Eye (tissue), 1 donor: ENCODE results near the gene DUSP1.

ENCODE experiments used
- DNase-seq: peaks from one replicate; pipeline ENCODE4 v3.0.0-alpha.2; 2015

DUSP1 gene

DNA sequence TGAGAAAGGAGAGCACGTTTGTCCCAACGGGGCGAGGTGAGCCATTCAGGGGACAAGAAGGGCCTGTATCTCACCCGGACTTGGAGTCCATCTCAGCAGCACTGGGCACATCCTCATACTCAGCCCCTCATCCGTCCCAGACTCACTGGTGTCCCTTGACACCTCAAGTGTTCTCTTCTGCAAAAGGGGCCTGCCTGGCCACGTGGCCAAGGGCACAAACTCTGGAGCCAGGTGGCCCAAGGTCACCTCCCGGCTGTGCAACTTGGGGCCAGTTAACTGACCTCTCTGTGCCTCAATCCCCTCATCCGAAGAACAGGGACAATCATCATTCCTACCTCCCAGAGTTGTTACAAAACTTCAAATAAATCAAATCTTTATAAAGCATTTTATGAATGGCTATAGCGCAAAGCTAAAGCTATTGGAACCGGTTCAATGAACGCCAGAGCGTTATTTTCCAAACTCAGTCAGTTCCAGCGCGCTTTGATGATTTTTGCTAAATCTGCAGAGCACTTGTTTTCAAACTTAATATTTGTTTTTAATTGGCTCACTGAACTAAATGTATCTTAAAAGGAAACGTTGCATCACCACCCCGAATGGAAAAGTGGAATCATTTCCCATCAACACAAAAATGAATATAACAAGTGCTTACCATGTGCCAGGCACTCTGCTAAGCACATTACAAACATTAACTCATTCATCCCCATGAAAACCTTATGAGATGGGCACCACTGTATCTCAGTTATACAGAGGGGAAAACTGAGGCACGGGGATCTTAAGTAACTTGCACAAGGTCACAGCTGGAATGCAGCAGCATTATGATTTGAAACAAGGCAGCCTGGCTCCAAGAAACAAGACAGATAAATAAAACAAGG lies 49.3 kb downstream of the DUSP1 start:
- DNase-seq: peak; percentile 49

DNA sequence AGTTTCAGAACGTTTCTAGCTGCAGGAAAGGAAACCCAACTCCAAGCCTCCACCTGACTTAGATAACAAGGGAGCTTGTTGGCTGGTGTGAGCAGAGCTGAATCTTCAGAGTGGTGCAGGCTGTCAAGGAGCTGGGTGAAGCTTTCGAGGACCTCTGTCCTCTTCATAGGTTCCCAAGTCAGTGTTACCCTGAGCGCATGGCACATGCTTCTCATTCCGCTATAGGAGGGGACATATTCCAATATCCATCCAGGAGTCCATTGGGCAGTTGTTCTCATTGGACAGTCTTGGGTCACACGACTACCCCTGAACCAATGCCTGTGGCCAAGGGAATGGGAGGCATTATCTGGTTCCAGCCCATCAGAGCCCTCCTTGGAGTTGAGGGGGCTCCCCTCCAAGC lies 50.3 kb downstream of the DUSP1 start:
- no peak for DNase-seq

DNA sequence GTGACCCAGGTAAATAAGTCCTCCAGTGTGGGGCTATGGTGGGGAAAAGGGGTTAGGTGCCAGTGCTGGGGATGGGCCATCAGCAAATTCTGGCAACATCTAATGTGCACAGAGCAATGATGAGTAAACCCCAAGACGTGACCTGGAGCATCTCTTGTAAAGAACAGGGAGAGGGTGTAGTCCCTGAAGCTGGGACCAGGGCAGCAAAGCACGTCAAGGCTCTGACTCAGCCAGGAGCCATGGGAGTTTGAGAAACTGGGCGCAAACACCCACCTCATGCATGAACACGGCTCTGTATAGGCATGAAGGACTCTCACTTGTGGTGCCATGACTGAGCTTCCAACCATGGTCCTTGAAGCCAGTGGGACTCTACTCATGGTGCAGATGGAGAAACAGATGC lies 51.8 kb downstream of the DUSP1 start:
- DNase-seq: no peak

DNA sequence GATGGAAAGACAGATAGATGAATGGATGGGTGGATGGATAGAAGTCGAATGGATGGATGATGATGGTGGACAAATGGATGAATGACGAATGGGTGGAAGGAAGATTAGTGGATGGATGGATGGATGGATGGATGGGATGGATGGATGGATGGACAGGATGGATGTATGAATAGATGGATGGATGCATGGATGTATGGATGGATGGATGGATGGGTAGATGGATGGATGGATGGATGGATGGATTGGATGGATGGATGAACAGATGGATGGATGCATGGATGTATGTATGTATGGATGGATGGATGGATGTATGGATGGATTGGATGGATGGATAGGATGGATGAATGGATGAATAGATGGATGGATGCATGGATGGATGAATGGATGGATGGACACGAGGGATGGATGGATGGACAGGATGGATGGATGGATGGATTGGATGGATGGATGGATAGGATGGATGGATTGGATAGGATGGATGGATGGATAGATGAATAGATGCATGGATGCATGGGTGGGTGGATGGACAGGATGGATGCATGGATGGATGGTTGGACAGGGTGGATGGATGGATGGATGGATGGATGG lies 52.4 kb downstream of the DUSP1 start:
- no peak for DNase-seq
